ENCODE data around the gene FOXN3. TPM values are rescaled to one million over a fixed set of nuclear protein-coding genes. Genes with fewer than 3 reads are reported as not detected.

Gene FOXN3, protein sequence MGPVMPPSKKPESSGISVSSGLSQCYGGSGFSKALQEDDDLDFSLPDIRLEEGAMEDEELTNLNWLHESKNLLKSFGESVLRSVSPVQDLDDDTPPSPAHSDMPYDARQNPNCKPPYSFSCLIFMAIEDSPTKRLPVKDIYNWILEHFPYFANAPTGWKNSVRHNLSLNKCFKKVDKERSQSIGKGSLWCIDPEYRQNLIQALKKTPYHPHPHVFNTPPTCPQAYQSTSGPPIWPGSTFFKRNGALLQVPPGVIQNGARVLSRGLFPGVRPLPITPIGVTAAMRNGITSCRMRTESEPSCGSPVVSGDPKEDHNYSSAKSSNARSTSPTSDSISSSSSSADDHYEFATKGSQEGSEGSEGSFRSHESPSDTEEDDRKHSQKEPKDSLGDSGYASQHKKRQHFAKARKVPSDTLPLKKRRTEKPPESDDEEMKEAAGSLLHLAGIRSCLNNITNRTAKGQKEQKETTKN
- total RNA-seq: 105 TPM

DNA sequence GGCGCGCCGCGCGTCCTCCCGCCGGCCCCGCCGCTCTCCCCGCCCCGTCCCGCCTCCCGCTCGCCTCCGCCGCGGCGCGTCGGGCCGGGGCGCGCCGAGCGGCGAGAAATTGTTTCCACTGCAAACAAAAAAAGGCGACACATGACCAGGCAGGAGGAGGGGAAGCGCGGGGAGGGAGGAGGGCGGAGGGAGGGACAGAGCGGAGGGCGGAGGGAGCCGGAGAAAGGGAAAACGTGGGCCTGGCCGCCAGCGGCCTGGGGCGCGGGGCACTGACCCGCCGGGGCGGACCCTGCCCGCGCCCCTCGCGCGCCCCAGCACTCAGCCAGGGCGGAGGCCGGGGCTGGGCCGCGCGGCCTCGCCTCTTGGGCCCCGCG is at the start of gene FOXN3:
TSS of gene FOXN3 (minus strand) at position 143 of the 374 bp plus-strand sequence. CDS start 4,757 bp downstream, outside the sequence.
- H3K4me3 ChIP-seq (ENCODE audit: low read length): peak within 1 kb of the TSS; percentile 92
- H3K4me1 ChIP-seq (ENCODE audit: insufficient read depth, low read length): peaks cover 52% of the 10 kb centered on the region

DNA sequence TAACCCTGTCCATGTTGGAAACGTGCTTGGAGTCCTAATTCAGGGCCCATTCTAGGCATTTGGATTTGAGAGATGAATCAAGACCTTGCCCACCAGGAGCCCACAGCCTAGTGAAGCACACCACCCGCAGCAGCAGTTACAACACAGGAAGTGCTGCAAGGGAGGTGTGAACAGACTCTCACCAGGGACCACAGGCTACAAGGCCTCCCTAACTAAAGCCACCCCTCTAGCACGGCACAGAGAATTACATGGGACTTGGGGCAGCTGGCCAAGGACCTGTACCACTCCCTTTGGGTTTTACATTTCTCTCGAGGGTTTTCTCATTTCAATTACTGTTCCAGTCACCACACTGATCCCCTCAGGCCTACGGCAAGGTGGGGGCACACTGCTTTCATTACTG is 49.5 kb upstream of the FOXN3 start:
- Histone ChIP-seq H3K4me1 (ENCODE audit: insufficient read depth, low read length) (peaks cover 85% of the 10 kb centered on the region), H3K27me3 (ENCODE audit: insufficient read depth, low read length) (no peaks in the 10 kb centered on the region), H3K9me3 (ENCODE audit: low read depth, low read length) (no peaks in the 10 kb centered on the region), H3K4me3 (ENCODE audit: low read length) (no peak overlapping the region)

More for the DNA sequence above, at the start of gene FOXN3:
- H3K27me3 ChIP-seq (ENCODE audit: insufficient read depth, low read length): no peaks in the 10 kb centered on the region
- no peaks in the 10 kb centered on the region for H3K9me3 ChIP-seq (ENCODE audit: low read depth, low read length)

DNA sequence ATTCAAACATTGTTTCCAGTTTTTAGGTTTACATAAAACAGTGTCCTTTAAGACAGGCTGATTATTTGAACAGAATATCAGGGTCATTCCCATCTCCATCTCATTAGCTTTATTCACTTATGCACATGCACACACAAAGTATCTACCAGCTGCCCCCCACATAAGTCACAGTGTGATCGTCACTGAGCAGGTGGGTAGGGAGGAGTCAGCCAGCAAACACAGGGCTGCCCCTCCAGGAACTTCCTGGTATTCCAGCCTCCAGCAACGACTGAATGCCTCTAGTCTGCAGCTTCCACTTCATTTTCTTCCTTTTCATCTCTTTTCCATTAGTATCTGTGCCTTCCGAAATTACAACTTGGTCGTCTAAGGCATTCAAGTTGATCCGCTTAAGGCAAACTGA is 48.8 kb upstream of the FOXN3 start:
- H3K27me3 ChIP-seq (ENCODE audit: insufficient read depth, low read length): no peaks in the 10 kb centered on the region
- H3K9me3 ChIP-seq (ENCODE audit: low read depth, low read length): no peaks in the 10 kb centered on the region
- peaks cover 79% of the 10 kb centered on the region for H3K4me1 ChIP-seq (ENCODE audit: insufficient read depth, low read length)
- no peak overlapping the region for H3K4me3 ChIP-seq (ENCODE audit: low read length)

DNA sequence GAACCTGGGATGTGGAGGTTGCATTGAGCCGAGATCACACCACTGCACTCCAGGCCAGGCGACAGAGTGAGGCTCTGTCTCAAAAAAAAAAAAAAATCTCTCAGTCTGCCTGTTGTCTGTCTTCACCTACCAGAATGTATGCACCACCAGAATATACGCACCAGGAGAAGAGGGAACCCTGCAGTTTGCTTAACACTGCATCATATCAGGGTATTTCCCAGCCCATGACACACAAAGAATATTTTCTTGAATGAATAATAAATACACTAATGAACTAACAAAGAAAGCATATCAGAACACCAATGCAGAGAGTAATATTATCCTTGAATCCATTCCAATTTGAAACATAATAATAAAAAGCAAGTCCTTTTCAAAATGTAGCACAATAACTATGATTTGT is 44.2 kb upstream of the FOXN3 start:
- no peak overlapping the region for H3K4me3 ChIP-seq (ENCODE audit: low read length)
- H3K4me1 ChIP-seq (ENCODE audit: insufficient read depth, low read length): peaks cover 72% of the 10 kb centered on the region
- H3K9me3 ChIP-seq (ENCODE audit: low read depth, low read length): no peaks in the 10 kb centered on the region
- H3K27me3 ChIP-seq (ENCODE audit: insufficient read depth, low read length): no peaks in the 10 kb centered on the region

DNA sequence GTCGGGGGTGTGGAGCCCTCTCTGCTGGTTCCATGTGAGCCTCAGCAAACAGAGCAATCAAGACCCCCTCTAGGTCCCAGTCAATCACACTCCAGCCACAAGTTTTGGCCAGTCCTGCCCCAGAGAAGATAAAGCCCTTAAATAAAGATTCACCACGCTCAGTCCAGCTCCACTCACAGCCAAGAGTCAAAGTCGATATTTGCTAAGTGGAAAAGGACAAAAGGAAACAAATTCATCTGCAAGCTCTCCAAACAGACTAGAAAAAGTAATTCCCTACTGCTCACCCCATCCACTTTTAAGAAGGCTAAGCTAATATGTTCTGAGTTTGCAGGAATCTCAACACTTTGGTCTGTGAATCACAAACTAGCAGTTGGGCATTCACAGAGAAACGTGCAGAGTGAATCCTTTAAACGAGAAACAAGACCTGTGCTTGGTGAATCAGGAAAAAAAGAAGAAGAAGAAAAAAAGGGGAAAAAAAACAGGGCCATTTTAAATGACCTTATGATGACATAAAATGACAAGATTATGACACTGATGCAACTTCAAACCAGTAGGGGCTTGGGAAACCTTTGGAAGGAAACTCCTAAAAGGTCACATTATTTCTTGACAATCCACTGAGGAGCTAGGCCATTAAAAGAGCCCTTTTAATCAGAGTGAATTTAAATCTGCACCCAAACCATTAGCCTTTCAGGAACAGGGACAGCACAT is 41.8 kb upstream of the FOXN3 start:
- peaks cover 68% of the 10 kb centered on the region for H3K4me1 ChIP-seq (ENCODE audit: insufficient read depth, low read length)

DNA sequence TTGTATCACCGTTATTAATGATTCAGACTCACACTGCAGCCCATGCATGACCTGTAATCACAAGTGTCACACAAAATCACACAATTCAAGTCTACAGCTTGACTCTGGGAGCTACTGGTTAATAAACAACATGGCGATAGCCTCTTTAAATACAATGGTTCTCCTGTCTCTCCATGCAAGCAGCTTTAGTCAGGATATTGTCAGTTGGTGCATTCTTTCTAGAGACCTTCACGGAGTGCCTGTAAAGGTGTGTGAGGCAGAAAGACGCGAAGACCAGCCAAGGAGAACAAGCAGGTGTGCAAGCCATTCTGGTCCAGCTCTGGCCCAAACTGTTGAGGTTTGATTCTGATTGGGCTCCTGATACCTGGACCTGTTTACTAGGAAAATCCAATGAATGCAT is 40.0 kb upstream of the FOXN3 start:
- no peaks in the 10 kb centered on the region for H3K9me3 ChIP-seq (ENCODE audit: low read depth, low read length)
- H3K4me3 ChIP-seq (ENCODE audit: low read length): no peak overlapping the region
- H3K27me3 ChIP-seq (ENCODE audit: insufficient read depth, low read length): no peaks in the 10 kb centered on the region
- peaks cover 50% of the 10 kb centered on the region for H3K4me1 ChIP-seq (ENCODE audit: insufficient read depth, low read length)

More for the DNA sequence above, 41.8 kb upstream of the FOXN3 start:
- Histone ChIP-seq H3K9me3 (ENCODE audit: low read depth, low read length) (no peaks in the 10 kb centered on the region), H3K27me3 (ENCODE audit: insufficient read depth, low read length) (no peaks in the 10 kb centered on the region), H3K4me3 (ENCODE audit: low read length) (no peak overlapping the region)

DNA sequence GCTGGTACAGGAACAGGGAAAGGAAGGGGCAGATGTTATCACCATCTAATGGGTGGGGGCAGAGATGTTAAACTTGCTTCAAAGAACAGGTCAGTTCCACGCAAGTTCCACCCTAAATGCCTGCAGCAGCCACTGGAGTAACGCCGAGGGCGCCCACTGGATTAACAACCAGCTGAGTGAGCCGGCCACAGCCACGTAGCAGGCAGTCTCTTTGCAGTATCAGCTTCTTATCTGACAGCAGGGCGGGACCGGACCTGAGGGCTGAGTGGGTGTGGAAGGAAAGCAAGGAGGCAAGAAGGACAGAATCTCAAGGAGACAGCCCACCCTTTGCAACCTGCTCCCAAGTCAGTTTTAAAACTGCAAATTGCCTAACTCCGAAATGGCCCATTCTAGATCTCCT is 38.4 kb upstream of the FOXN3 start:
- H3K9me3 ChIP-seq (ENCODE audit: low read depth, low read length): no peaks in the 10 kb centered on the region
- no peaks in the 10 kb centered on the region for H3K27me3 ChIP-seq (ENCODE audit: insufficient read depth, low read length)
- H3K4me1 ChIP-seq (ENCODE audit: insufficient read depth, low read length): peaks cover 43% of the 10 kb centered on the region
- H3K4me3 ChIP-seq (ENCODE audit: low read length): no peak overlapping the region

DNA sequence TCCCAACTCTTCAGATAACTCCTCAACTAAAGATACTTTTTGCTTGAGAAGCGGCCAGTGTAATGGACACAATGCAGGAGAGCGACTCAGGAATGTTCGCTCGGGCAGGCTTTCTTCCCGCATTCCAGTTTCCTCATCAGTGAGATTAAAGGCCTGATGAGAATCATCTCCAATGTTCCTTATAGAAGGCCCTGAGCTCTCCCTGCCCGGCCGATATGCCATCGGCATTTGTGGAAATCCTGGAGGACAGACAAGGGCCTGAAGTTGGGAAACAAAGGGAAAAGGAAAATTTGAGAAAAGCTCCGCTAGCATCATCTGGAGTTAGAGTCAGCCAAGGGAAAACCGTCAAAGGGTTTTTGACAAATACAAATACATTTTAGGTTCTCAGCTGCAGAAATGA is 38.0 kb upstream of the FOXN3 start:
- Histone ChIP-seq H3K9me3 (ENCODE audit: low read depth, low read length) (no peaks in the 10 kb centered on the region), H3K4me3 (ENCODE audit: low read length) (no peak overlapping the region), H3K4me1 (ENCODE audit: insufficient read depth, low read length) (peaks cover 39% of the 10 kb centered on the region), H3K27me3 (ENCODE audit: insufficient read depth, low read length) (no peaks in the 10 kb centered on the region)

DNA sequence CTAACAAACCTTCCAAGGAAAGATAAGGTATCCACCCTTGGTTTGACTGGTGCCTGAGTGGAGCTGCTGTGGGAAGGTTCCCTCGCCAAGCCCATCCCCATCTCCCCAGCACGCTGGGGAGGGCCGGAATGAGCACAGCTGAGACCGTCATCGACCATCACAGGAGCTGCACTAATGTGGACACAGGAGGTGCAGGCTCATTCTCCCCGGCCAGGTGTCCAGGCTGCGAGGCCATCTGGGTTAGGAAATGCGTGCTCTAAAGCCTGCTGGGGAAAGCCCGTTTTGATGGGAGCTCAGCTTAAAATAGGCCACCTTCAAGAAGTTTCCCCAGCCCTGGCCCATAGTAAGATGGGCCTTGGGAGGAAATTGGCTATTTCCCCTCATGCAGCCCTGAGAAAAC is 35.2 kb upstream of the FOXN3 start:
- no peaks in the 10 kb centered on the region for H3K27me3 ChIP-seq (ENCODE audit: insufficient read depth, low read length)
- H3K4me3 ChIP-seq (ENCODE audit: low read length): no peak overlapping the region
- H3K9me3 ChIP-seq (ENCODE audit: low read depth, low read length): no peaks in the 10 kb centered on the region
- peaks cover 29% of the 10 kb centered on the region for H3K4me1 ChIP-seq (ENCODE audit: insufficient read depth, low read length)

DNA sequence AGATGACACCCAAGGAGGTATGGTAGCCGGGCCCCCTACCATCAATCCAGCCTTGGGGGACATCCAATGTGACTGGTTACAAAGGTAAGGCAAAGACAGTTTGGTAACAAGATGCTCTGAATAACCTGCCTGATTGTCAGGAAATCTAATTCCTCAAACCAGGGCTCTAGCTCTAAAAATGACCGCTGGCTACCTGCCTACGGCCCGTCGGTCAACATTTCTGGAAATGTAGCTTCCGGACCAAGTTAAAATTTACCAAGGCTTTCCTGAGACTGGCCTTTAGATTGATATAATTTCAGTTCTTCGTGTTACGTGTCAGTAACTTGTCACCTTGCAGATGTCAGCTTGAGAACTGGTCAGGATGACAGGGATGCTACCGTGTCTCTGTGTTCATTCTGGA is 34.2 kb upstream of the FOXN3 start:
- no peaks in the 10 kb centered on the region for H3K9me3 ChIP-seq (ENCODE audit: low read depth, low read length)
- H3K27me3 ChIP-seq (ENCODE audit: insufficient read depth, low read length): no peaks in the 10 kb centered on the region
- peaks cover 35% of the 10 kb centered on the region for H3K4me1 ChIP-seq (ENCODE audit: insufficient read depth, low read length)
- no peak overlapping the region for H3K4me3 ChIP-seq (ENCODE audit: low read length)

DNA sequence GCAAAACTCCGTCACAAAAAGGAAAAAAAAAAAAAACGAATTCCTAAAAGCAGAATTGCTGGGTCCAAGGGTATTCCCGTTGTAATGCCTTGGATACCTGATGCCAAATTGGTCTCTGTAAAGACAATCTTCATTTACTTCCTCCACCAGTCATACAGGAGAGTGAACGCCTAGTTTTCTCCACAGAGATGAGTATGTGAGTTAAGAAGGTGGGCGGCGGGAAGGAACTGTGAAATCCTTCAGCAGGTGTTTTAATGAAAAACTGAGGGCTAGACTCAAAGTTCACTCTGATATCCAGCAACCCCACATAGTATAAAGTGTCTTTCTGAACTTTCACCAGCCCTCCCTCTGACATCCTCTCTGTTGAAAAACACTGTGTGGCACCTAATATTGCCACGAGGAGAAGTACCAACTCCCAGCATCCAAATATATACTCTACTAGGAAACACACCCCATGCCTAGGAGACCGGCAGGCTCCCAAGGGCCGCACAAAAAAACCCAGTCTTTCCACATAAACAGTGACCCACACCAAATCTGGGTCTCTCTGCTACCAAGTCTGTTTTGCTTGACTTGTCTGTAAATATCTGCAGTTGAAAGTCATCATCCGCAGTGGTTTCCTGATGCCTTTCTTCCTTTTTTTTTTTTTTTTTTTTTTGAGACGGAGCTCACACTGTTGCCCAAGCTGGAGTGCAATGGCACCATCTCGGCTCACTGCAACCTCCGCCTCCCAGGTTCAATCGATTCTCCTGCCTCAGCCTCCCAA is 30.3 kb upstream of the FOXN3 start:
- peaks cover 67% of the 10 kb centered on the region for H3K4me1 ChIP-seq (ENCODE audit: insufficient read depth, low read length)
- H3K4me3 ChIP-seq (ENCODE audit: low read length): no peak overlapping the region
- no peaks in the 10 kb centered on the region for H3K27me3 ChIP-seq (ENCODE audit: insufficient read depth, low read length)
- no peaks in the 10 kb centered on the region for H3K9me3 ChIP-seq (ENCODE audit: low read depth, low read length)

DNA sequence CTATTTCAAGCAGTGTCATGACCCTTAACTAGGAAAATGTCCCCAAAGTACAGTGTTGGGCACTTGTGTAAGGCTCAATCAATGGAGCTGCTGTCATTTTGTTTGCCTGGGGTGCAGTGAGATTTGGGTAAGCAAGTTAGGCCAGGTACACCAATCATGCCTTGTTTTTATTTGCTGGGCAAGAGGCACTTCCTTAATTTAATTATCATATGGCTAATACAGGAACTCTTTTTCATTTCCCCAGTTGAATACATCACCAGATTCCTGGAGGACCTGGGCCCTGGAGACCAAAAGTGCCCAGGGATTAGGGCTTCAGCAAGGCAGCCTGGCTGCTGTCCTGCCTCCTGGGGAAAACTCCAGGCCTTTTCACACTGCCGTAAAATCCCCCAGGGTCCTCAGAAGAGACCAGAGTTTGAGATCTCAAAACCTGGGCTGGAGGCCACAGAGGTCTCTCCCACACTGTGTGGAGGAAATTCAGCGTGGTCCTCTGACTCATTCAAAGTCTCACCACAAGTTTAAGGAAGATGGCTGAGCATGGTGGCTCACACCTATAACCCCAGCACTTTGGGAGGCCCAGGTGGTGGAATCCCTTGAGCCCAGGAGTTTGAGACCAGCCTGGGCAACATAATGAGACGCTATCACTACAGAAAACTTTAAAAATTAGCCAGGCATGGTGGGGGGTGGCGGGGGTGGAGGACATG is 28.4 kb upstream of the FOXN3 start:
- Histone ChIP-seq H3K4me1 (ENCODE audit: insufficient read depth, low read length) (peaks cover 70% of the 10 kb centered on the region), H3K27me3 (ENCODE audit: insufficient read depth, low read length) (no peaks in the 10 kb centered on the region), H3K9me3 (ENCODE audit: low read depth, low read length) (no peaks in the 10 kb centered on the region), H3K4me3 (ENCODE audit: low read length) (no peak overlapping the region)

DNA sequence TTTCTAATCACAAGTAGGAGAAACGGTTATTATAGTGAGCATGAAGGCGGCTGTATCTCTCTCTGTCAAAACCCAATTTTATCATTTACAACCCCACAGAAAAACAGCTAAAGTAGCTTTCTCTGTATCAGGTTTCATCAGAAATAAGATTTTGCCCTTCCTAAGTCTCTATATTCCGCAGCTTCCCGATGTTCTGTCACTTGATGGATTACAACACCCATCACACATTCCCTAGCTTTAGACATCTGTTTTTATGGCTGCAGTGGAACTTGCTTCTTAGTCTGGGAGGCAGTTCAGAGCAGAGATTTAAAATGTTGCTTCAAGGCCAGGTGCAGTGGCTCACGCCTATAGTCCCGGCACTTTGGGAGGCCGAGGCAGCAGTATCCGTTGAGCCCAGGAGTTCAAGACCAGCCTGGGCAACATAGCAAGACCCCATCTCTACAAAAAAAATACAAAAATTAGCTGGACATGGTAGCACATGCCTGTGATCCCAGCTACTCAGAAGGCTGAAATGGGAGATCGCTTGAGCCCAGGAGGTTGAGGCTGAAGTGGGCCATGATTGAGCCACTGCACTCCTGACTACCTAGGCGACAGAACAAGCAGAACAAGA is 27.6 kb upstream of the FOXN3 start:
- Histone ChIP-seq H3K4me1 (ENCODE audit: insufficient read depth, low read length) (peaks cover 70% of the 10 kb centered on the region), H3K4me3 (ENCODE audit: low read length) (no peak overlapping the region), H3K27me3 (ENCODE audit: insufficient read depth, low read length) (no peaks in the 10 kb centered on the region), H3K9me3 (ENCODE audit: low read depth, low read length) (no peaks in the 10 kb centered on the region)

DNA sequence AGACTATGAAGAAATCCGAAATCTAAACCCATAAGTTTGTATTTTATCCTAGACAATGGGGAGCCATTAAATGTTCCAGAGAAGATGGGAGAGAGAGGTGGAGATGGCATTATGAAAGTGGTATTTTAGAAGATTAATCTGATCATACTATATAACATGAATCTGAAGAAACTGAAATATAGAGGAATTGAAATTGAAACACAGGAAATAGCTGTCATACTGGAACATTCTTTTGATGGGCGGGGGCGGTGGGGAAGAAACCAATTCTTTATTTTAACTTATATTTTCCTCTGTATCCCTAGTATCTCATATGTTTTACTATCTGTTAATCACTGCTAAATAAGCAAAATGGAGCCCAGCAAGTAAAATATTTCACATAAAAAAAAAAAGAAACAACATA is 27.0 kb upstream of the FOXN3 start:
- Histone ChIP-seq H3K27me3 (ENCODE audit: insufficient read depth, low read length) (no peaks in the 10 kb centered on the region), H3K4me1 (ENCODE audit: insufficient read depth, low read length) (peaks cover 70% of the 10 kb centered on the region), H3K9me3 (ENCODE audit: low read depth, low read length) (no peaks in the 10 kb centered on the region), H3K4me3 (ENCODE audit: low read length) (no peak overlapping the region)

All from mononuclear cell (primary cell).